ENCODE data around the gene SNX32.

The SNX32 gene

GRCh38 chr11:65793625-65794400, 40.0 kb upstream of the SNX32 start:
- H3K27ac Mint-ChIP-seq, result peak overlapping the region; percentile 12
- H3K36me3 Mint-ChIP-seq, result no peaks in the 10 kb centered on the region
- H3K4me3 Mint-ChIP-seq, result no peak overlapping the region
- H3K27me3 Mint-ChIP-seq, result peaks cover 17% of the 10 kb centered on the region
- H3K9me3 Mint-ChIP-seq, result no peaks in the 10 kb centered on the region
- H3K4me1 Mint-ChIP-seq, result no peaks in the 10 kb centered on the region

GRCh38 chr11:65794570-65795510, 38.9 kb upstream of the SNX32 start:
- Mint-ChIP-seq H3K27me3 (peaks cover 14% of the 10 kb centered on the region), H3K9me3 (no peaks in the 10 kb centered on the region), H3K27ac (no peak overlapping the region), H3K4me3 (no peak overlapping the region), H3K4me1 (no peaks in the 10 kb centered on the region), H3K36me3 (no peaks in the 10 kb centered on the region)

DNA sequence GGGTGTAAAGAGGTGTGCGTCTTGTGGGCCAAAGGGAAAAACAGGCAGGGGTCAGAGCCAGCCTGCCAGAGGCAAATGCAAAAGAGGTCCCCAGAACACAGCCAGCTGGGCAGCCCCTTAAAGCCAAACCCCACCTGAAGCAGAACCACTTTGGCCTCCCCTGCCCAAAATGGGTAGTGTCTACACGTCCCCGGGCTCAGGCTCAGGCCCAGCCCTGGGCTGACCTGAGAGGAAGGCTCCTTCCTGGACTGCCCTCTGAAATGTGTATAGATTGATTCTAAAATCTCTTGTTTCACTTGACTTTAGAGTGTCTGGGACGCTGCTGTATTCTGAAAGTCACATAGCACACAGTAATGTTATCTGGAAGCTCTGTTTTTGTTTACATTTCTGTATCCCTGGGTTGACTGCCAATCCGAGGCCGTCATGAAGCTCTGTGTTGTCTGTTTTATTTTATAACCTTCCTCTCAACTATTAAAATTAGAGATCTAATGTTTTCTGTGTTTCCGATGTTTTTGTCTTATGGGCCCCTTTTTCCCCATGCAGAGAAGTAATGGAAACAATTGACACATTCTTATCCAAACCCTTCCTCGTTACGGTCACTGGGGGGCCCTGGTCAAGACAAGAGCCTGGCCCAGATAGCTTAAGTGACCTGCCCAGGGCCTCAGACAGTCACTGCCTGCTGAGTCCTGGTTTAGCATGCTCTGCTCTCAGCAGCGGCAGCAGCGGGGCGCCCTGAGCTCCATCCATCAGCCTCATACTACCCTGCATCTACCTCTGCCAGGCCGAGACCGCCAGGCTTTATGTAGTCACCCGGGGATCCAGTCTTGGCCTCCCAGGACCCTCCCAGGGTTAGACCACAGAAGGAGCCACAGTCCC, 36.8 kb upstream of the SNX32 start:
- no peak overlapping the region for H3K4me3 Mint-ChIP-seq
- no peaks in the 10 kb centered on the region for H3K4me1 Mint-ChIP-seq
- no peaks in the 10 kb centered on the region for H3K36me3 Mint-ChIP-seq
- H3K9me3 Mint-ChIP-seq, result no peaks in the 10 kb centered on the region
- H3K27me3 Mint-ChIP-seq, result peaks cover 12% of the 10 kb centered on the region
- H3K27ac Mint-ChIP-seq, result no peak overlapping the region

DNA sequence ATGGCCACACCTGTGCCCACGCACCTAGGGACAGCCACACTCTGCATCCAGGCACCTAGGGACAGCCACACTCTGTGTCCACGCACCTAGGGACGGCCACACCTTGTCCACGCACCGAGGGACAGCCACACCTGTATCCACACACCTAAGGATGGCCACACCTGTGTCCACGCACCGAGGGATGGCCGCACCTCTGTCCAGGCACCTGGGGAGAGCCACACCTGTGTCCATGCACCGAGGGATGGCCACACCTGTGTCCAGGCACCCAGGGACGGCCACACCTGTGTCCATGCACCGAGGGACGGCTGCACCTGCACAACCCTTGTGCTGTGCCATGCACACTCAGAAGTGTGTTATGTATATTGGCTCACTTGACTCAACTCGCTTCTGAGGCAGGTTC, 36.1 kb upstream of the SNX32 start:
- Mint-ChIP-seq H3K4me3 (no peak overlapping the region), H3K27me3 (peaks cover 11% of the 10 kb centered on the region)

GRCh38 chr11:65798882-65799281, 34.9 kb upstream of the SNX32 start:
- no peaks in the 10 kb centered on the region for H3K9me3 Mint-ChIP-seq
- H3K27ac Mint-ChIP-seq, result no peak overlapping the region
- peaks cover 15% of the 10 kb centered on the region for H3K27me3 Mint-ChIP-seq
- no peaks in the 10 kb centered on the region for H3K36me3 Mint-ChIP-seq
- no peak overlapping the region for H3K4me3 Mint-ChIP-seq
- H3K4me1 Mint-ChIP-seq, result no peaks in the 10 kb centered on the region

More for the DNA sequence above, 36.1 kb upstream of the SNX32 start:
- Mint-ChIP-seq H3K4me1 (no peaks in the 10 kb centered on the region), H3K9me3 (no peaks in the 10 kb centered on the region), H3K36me3 (no peaks in the 10 kb centered on the region), H3K27ac (no peak overlapping the region)

DNA sequence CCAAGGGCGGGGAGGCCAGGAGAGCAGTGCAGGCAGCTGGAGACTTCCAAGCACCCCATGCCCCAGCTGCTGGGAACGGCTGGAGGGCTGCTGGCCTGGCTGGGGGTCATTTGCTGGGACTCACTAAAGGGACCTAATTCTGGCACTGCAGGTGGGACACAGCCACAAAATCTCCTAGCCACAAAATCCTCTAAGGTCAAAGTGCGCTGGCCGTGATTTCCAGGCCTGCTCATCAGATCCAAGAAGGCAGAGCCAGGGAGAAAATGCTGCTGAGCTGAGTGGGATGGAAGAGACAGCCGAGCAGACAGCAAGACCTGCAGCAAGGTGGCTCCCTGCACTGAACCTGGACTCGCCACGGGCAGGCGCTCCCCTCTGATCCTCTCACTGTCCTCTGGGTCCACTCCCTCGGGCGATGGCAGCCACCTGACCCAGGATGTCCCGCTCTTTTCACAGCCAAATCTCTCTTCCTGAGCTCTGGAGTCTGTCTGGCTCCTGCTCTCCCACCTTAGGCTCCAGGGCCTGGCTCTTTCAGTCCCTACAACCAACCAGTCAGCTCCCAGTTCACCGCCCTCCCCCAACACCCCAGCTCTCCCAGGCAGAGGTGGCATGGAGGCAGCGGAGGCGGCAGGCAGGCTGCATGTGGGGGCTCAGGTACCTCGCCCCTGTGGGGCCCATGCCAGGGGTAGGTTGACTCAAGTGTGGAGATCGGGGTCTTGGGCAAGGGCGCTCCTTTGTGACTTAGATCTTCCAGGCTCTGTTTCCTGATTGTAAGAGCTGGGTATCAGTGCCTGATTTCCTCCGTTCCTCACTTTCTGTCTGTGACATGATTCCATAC, 32.4 kb upstream of the SNX32 start:
- no peak overlapping the region for H3K27ac Mint-ChIP-seq

DNA sequence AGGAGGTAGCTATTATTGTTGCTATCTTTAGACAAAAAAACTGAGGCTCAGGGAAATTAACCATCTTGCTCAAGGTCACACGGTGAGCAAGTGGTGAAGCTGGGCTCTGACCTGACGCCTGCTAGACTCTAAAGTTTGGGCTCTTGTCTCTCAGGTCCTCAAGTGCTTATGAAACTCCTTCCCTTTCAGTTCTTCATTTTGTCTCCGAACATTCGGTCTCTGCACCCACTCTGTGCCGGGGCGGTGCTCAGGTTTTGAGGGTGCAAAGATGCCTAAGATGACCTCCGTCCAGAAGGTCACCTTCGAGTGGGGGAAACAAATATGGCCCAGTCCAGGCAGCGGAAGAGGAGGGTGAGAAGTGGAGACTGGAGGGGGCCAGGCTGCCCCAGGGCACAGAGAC, 30.9 kb upstream of the SNX32 start:
- Mint-ChIP-seq H3K4me1 (no peaks in the 10 kb centered on the region), H3K36me3 (no peaks in the 10 kb centered on the region), H3K27me3 (peaks cover 10% of the 10 kb centered on the region), H3K4me3 (no peak overlapping the region), H3K9me3 (no peaks in the 10 kb centered on the region), H3K27ac (no peak overlapping the region)

More for the DNA sequence above, 32.4 kb upstream of the SNX32 start:
- H3K4me1 Mint-ChIP-seq, result no peaks in the 10 kb centered on the region
- H3K9me3 Mint-ChIP-seq, result no peaks in the 10 kb centered on the region
- peaks cover 12% of the 10 kb centered on the region for H3K27me3 Mint-ChIP-seq
- H3K36me3 Mint-ChIP-seq, result no peaks in the 10 kb centered on the region
- no peak overlapping the region for H3K4me3 Mint-ChIP-seq

GRCh38 chr11:65803797-65804492, 29.8 kb upstream of the SNX32 start:
- Mint-ChIP-seq H3K4me1 (no peaks in the 10 kb centered on the region), H3K27me3 (peaks cover 8% of the 10 kb centered on the region), H3K9me3 (no peaks in the 10 kb centered on the region), H3K4me3 (no peak overlapping the region), H3K27ac (no peak overlapping the region), H3K36me3 (no peaks in the 10 kb centered on the region)

DNA sequence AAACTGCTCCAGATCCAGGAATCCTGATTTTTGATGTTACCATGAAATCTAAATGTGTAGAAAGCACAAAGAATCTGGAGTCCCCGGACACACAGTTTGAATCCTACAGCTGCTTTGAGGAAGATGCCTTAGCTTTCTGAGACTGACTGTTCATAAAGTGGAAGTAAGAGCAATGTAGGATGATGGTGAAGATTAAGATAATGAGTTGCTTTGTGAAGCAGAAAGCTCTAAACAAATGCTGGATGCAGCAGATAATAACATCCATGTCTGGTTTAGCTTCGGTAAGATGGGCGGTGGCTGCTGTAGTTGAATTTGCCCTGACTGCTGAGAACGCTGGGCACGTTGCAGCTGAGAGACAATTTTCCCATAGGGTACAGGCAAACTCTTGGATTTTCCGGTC, 26.8 kb upstream of the SNX32 start:
- H3K4me3 Mint-ChIP-seq, result no peak overlapping the region
- H3K36me3 Mint-ChIP-seq, result no peaks in the 10 kb centered on the region
- H3K4me1 Mint-ChIP-seq, result no peaks in the 10 kb centered on the region
- no peak overlapping the region for H3K27ac Mint-ChIP-seq
- no peaks in the 10 kb centered on the region for H3K9me3 Mint-ChIP-seq
- peaks cover 4% of the 10 kb centered on the region for H3K27me3 Mint-ChIP-seq

GRCh38 chr11:65808744-65809341, 24.9 kb upstream of the SNX32 start:
- Mint-ChIP-seq H3K27me3 (no peaks in the 10 kb centered on the region), H3K27ac (no peak overlapping the region)

GRCh38 chr11:65809496-65809895, 24.3 kb upstream of the SNX32 start:
- no peaks in the 10 kb centered on the region for H3K27me3 Mint-ChIP-seq
- H3K4me1 Mint-ChIP-seq, result no peaks in the 10 kb centered on the region
- H3K36me3 Mint-ChIP-seq, result no peaks in the 10 kb centered on the region
- no peak overlapping the region for H3K27ac Mint-ChIP-seq
- H3K4me3 Mint-ChIP-seq, result no peak overlapping the region
- H3K9me3 Mint-ChIP-seq, result no peaks in the 10 kb centered on the region

More at GRCh38 chr11:65808744-65809341, 24.9 kb upstream of the SNX32 start:
- no peaks in the 10 kb centered on the region for H3K9me3 Mint-ChIP-seq
- H3K4me1 Mint-ChIP-seq, result no peaks in the 10 kb centered on the region
- H3K4me3 Mint-ChIP-seq, result no peak overlapping the region
- no peaks in the 10 kb centered on the region for H3K36me3 Mint-ChIP-seq

DNA sequence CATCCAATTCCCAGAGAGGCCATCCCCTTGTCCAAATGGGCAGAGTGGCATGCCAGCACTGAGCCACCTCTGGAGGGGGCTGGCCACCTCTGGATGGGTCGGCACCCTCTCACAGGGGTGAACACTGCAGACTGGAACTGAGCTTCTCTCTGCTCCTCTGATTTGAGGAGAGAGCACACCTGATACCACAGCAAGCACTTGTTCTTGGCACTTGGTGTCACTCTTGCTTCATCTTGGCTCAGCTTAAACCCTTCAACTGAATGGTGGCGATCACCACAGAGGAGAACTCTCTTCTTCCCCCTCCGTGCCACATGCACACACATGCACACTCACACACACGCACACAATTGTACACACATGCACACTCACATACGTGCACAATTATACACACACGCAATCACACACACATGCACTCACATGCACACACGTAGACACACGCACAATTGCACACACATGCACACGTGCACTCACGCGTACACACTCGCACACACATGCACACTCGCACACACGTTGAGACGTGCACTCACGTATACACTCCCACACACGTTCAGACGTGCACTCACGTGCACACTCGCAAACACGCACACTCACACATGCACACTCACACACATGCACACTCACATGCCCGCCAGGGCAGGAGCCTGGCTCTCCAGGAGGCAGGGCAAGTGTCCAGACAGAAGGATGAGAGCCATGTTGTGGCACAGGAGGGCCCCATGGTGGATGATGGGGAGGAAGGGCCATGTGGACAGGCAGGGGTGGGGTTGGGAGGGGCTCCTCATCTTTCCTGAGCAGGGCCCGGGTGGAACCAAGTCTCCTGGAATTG, 23.5 kb upstream of the SNX32 start:
- H3K4me1 Mint-ChIP-seq, result no peaks in the 10 kb centered on the region
- no peaks in the 10 kb centered on the region for H3K27me3 Mint-ChIP-seq
- H3K27ac Mint-ChIP-seq, result no peak overlapping the region
- H3K9me3 Mint-ChIP-seq, result no peaks in the 10 kb centered on the region
- H3K36me3 Mint-ChIP-seq, result no peaks in the 10 kb centered on the region
- no peak overlapping the region for H3K4me3 Mint-ChIP-seq

DNA sequence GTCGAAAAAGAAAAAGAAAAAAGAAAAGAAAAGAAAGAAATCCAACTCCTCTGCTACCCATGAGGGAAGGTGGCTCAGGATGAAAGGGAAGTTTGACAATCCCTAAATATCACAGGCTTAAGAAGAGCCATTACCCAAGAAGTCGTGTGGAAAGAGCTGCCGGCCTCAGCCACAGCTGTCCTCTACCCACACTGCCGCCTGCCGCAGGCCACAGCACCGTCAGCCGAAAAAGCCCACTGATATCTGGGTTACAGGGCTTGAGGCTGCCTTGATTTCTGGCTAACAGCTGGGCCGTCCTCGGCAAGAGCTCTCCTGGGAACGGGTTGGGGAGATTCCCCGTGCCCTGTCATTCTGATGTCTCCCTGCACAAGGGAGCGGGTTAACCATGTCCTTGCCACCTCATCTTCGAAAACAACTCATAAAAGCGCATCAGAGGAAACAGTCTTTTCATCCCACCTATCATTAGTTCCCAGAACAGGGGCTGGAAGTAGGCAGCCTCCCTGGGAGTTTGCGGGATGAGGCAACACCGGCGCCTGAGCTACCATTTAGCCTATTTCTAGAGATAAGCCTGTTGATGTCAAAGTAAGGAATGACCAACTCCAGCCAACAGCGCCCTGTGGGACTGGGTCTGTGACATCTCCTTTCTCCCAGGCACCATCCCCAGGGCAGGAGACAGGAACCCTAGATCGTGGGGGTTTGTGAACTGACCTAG, 21.8 kb upstream of the SNX32 start:
- no peaks in the 10 kb centered on the region for H3K36me3 Mint-ChIP-seq
- H3K27ac Mint-ChIP-seq, result no peak overlapping the region
- peaks cover 7% of the 10 kb centered on the region for H3K4me1 Mint-ChIP-seq
- H3K4me3 Mint-ChIP-seq, result no peak overlapping the region
- no peaks in the 10 kb centered on the region for H3K27me3 Mint-ChIP-seq
- no peaks in the 10 kb centered on the region for H3K9me3 Mint-ChIP-seq

All from activated naive CD4-positive, alpha-beta T cell treated with anti-CD3 and anti-CD28 coated beads, Interleukin-2, amount 50 U/mL, for 24 hours (primary cell).